ENCODE data around the gene TMED4. TPM values are rescaled to one million over a fixed set of nuclear protein-coding genes. Genes with fewer than 3 reads are reported as not detected.

The TMED4 gene
- total RNA-seq, 1 experiment from 2014 or later, result 67.3 TPM

DNA sequence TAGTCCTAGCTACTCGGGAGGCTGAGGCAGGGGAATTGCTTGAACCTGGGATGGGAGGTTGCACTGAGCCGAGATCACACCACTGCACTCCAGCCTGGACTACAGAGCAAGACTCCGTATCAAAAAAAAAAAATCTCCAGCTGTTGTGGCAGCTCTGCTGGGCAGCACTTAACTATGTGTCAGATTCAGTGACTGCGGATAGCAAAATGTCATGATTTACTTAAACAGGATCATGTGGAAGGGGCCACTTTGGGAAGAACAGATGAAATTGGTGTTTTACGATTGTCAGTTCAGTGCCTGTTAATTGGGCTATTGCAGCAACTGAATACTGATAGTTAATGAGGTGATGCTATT is 39.7 kb upstream of the TMED4 start:
- Histone ChIP-seq H3K9me3 (ENCODE audit: control insufficient read depth in 1 of 2, insufficient read depth in 1 of 2, low read depth in 1 of 2, low read length in 2 of 2) (no peaks in the 10 kb centered on the region), H3K4me3 (replicated peaks in 1 of 2; ENCODE audit: low read depth in 1 of 2, low read length in 2 of 2) (peak overlapping the region in 1 of 2 experiments; percentile 46; a peak in 2 of 4 replicates), H3K27ac (ENCODE audit: low read depth, low read length) (no peak overlapping the region), H4K20me1 (ENCODE audit: insufficient read depth) (no peaks in the 10 kb centered on the region), H3K27me3 (ENCODE audit: insufficient read depth, low read length) (no peaks in the 10 kb centered on the region), H3K4me1 (ENCODE audit: control insufficient read depth in 1 of 2, insufficient read depth in 2 of 2, low read length in 2 of 2) (peaks cover 24 to 61% of the 10 kb centered on the region in 2 experiments), H2AFZ (ENCODE audit: low read depth, low read length, poor library complexity, severe bottlenecking) (no peak overlapping the region), H3K9me2 (ENCODE audit: insufficient read depth) (no peaks in the 10 kb centered on the region), H3K36me3 (ENCODE audit: control insufficient read depth in 1 of 2, insufficient read depth in 2 of 2, low read length in 2 of 2) (peaks cover 1 to 11% of the 10 kb centered on the region in 2 experiments; a peak in 2 of 4 replicates), H3K79me2 (ENCODE audit: insufficient read depth, low read length) (peaks cover 85% of the 10 kb centered on the region), H3K9ac (ENCODE audit: low read length) (no peak overlapping the region), H3K4me2 (ENCODE audit: low read length) (peak overlapping the region; percentile 70)
- CTCF ChIA-PET, result interaction anchor here (1.3 kb wide), 1 partner anchor 18 kb away, joined by 4 read pairs; no protein-coding TSS in a partner anchor
- RAD21 ChIA-PET (ENCODE audit: low non-redundant PET in 1 of 2, low total read pairs in 2 of 2, uncharacterized antibody in 2 of 2, unreplicated experiment in 2 of 2), result no interaction called here
- POLR2A ChIA-PET, result interaction anchor here (0.9 to 1.5 kb wide), 3 partner anchors 14 to 17 kb away, joined by 3 to 6 read pairs (median 3); partner anchors contain the start of gene OGDH
- no peak for TF ChIP-seq POLR2AphosphoS5 (IDR thresholded peaks at IDR 0.05; ENCODE audit: low read depth, low read length)
- TF ChIP-seq TCF7L2 (IDR thresholded peaks at IDR 0.05; ENCODE audit: borderline replicate concordance, extremely low read depth, insufficient read depth, insufficient read length), result no peak
- TF ChIP-seq SRF (IDR thresholded peaks at IDR 0.05; ENCODE audit: low read depth), result no peak
- TF ChIP-seq EGR1 (IDR thresholded peaks at IDR 0.05; ENCODE audit: low read depth), result no peak
- TF ChIP-seq MAX (IDR thresholded peaks at IDR 0.05), result no peak
- TF ChIP-seq CEBPB (IDR thresholded peaks at IDR 0.05; ENCODE audit: low read depth), result no peak
- no peak for TF ChIP-seq POLR2A (IDR thresholded peaks at IDR 0.05; ENCODE audit: borderline replicate concordance, extremely low read depth, insufficient read depth, insufficient read length)
- no peak for TF ChIP-seq ZBTB33 (IDR thresholded peaks at IDR 0.05; ENCODE audit: extremely low read depth, insufficient replicate concordance, low read length)
- TF ChIP-seq CBX3 (IDR thresholded peaks at IDR 0.05; ENCODE audit: low read depth), result no peak
- no peak for TF ChIP-seq RAD21 (IDR thresholded peaks at IDR 0.05; ENCODE audit: low read depth)
- TF ChIP-seq EZH2 (IDR thresholded peaks at IDR 0.05), result no peak
- no peak for TF ChIP-seq FOSL1 (IDR thresholded peaks at IDR 0.05; ENCODE audit: low read depth)
- no peak for TF ChIP-seq EZH2phosphoT487 (IDR thresholded peaks at IDR 0.05; ENCODE audit: borderline replicate concordance)
- TF ChIP-seq, protein P1, sequence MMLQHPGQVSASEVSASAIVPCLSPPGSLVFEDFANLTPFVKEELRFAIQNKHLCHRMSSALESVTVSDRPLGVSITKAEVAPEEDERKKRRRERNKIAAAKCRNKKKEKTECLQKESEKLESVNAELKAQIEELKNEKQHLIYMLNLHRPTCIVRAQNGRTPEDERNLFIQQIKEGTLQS (IDR thresholded peaks at IDR 0.05), result no peak
- no peak for TF ChIP-seq REST (IDR thresholded peaks at IDR 0.05; ENCODE audit: low read depth)
- no peak for TF ChIP-seq ELF1 (IDR thresholded peaks at IDR 0.05; ENCODE audit: borderline replicate concordance, low read depth)
- DNase-seq (ENCODE audit: low read depth, low spot score) (no peak), ATAC-seq (peak; percentile 34)
- intact Hi-C loops (cut with micrococcal nuclease), result no loop called here
- BruUV-seq (replicated peaks), result no TSS peak
